Skin epidermis (tissue), 12 donors: Measurements from ENCODE around the gene CCDC116.
"Not testable (repeated sequence)": the region's sequence is repeated elsewhere in the genome, so short reads cannot be mapped to it uniquely, and the experiment has no call there.

Source experiments
- H3K27ac ChIP-seq, 21 experiments: fragments of 200-600 bp; sonication (generic) in 11 of 21; one replicate each; pipeline ENCODE4 v1.5.0; 2020; ENCODE audit warnings: mild to moderate bottlenecking in 3 of 21, inconsistent platforms in 2 of 21, moderate library complexity in 2 of 21
- H3K4me3 ChIP-seq, 7 experiments: fragments of 200-600 bp; sonication (generic) in 2 of 7; one replicate each; pipeline ENCODE4 v1.5.0; 2020; ENCODE audit warnings: inconsistent platforms in 2 of 7, mild to moderate bottlenecking in 2 of 7, moderate library complexity in 1 of 7

CCDC116 gene

GRCh38 chr22:21673534-21674321 is 41.2 kb downstream of the CCDC116 start:
- Histone ChIP-seq H3K4me3 (no peak overlapping the region), H3K27ac (no peak overlapping the region)

GRCh38 chr22:21674638-21675245 is 42.2 kb downstream of the CCDC116 start:
- H3K27ac ChIP-seq = no peak overlapping the region
- no peak overlapping the region for H3K4me3 ChIP-seq

GRCh38 chr22:21677606-21678443 is 45.3 kb downstream of the CCDC116 start:
- Histone ChIP-seq H3K4me3 (no peak overlapping the region), H3K27ac (no peak overlapping the region)

GRCh38 chr22:21678842-21679241 is 46.3 kb downstream of the CCDC116 start:
- H3K4me3 ChIP-seq, H3K27ac ChIP-seq: not testable (repeated sequence)

- no peak overlapping the region for H3K4me3 ChIP-seq
- H3K27ac ChIP-seq = no peak overlapping the region
Observed at GRCh38 chr22:21679383-21679782, 46.8 kb downstream of the CCDC116 start.

GRCh38 chr22:21680830-21681565 is 48.4 kb downstream of the CCDC116 start:
- H3K4me3 ChIP-seq = no peak overlapping the region
- no peak overlapping the region for H3K27ac ChIP-seq

- Histone ChIP-seq H3K4me3 (no peak overlapping the region), H3K27ac (no peak overlapping the region)
Observed at GRCh38 chr22:21681566-21682370, 49.2 kb downstream of the CCDC116 start.

- Histone ChIP-seq H3K4me3 (no peak overlapping the region), H3K27ac (no peak overlapping the region)
Observed at GRCh38 chr22:21682385-21683175, 50.0 kb downstream of the CCDC116 start.

- no peak overlapping the region for H3K4me3 ChIP-seq
- H3K27ac ChIP-seq = no peak overlapping the region
Observed at GRCh38 chr22:21683401-21683811, 50.8 kb downstream of the CCDC116 start.

GRCh38 chr22:21684492-21685163 is 52.1 kb downstream of the CCDC116 start:
- Histone ChIP-seq H3K4me3 (no peak overlapping the region), H3K27ac (no peak overlapping the region)

- H3K27ac ChIP-seq = no peak overlapping the region
- H3K4me3 ChIP-seq = no peak overlapping the region
Observed at GRCh38 chr22:21685164-21685513, 52.6 kb downstream of the CCDC116 start.

- no peak overlapping the region for H3K4me3 ChIP-seq
- no peak overlapping the region for H3K27ac ChIP-seq
Observed at GRCh38 chr22:21686193-21686608, 53.6 kb downstream of the CCDC116 start.
